Transverse colon (tissue), 4 donors: ENCODE measurements around the gene RPTOR.

Experiments used
- CTCF ChIP-seq, 5 experiments: fragments of 200-600 bp in 3 of 5; fragments of 450-650 bp in 2 of 5; sonication (generic) in 3 of 5; IDR thresholded peaks; 1 replicate in 2 of 5; 2 replicates in 3 of 5; pipeline ENCODE4 v1.5.1; 2016 to 2017; ENCODE audit warnings: antibody characterized with exemption in 5 of 5, inconsistent platforms in 3 of 5, mild to moderate bottlenecking in 2 of 5, moderate library complexity in 1 of 5
- EP300 ChIP-seq: sonication (generic); formaldehyde crosslinking; IDR thresholded peaks from one replicate; pipeline ENCODE4 v1.6.1; 2017; ENCODE audit warnings: antibody characterized with exemption, low read depth
- POLR2A ChIP-seq: fragments of 450-650 bp; IDR thresholded peaks from one replicate; pipeline ENCODE4 v1.6.1; 2016; ENCODE audit warnings: antibody characterized with exemption, mild to moderate bottlenecking, moderate library complexity
- POLR2AphosphoS5 ChIP-seq, 3 donors: sonication (generic); formaldehyde crosslinking; IDR thresholded peaks; one replicate each; pipeline ENCODE4 v1.6.1; 2016; ENCODE audit warnings: antibody characterized with exemption in 3 of 3

DNA sequence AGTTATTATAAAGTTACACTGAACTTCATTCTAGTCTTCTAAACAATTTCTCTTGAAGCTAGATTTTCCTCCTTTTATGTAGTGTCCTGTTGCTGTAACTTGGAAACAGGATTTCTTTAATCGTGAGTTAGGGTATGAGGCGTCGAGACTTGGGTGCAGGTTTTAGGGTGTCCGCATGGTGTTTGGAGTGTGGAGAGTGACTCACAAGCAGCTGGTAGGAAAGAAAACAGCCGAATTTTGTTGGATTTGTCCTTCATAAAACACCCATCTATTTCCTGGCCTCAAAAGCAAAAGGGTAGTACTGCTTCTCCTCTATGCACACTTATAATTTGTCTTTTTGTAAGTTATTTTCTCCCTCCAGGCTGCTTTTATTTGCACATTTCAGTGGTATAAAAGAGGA, 1.6 kb downstream of the RPTOR start:
- TF ChIP-seq POLR2AphosphoS5 (IDR thresholded peaks at IDR 0.05) = no peak
- TF ChIP-seq CTCF (IDR thresholded peaks at IDR 0.05) = no peak
- TF ChIP-seq POLR2A = no peak
- no peak for TF ChIP-seq EP300
